T-helper 1 cell (primary cell): ENCODE data around the gene MALAT1.

Experiments used
- DNase-seq, 5 donors: peaks; one replicate each; pipeline ENCODE4 v3.0.0-alpha.2; 2012 to 2020

Gene MALAT1

DNA sequence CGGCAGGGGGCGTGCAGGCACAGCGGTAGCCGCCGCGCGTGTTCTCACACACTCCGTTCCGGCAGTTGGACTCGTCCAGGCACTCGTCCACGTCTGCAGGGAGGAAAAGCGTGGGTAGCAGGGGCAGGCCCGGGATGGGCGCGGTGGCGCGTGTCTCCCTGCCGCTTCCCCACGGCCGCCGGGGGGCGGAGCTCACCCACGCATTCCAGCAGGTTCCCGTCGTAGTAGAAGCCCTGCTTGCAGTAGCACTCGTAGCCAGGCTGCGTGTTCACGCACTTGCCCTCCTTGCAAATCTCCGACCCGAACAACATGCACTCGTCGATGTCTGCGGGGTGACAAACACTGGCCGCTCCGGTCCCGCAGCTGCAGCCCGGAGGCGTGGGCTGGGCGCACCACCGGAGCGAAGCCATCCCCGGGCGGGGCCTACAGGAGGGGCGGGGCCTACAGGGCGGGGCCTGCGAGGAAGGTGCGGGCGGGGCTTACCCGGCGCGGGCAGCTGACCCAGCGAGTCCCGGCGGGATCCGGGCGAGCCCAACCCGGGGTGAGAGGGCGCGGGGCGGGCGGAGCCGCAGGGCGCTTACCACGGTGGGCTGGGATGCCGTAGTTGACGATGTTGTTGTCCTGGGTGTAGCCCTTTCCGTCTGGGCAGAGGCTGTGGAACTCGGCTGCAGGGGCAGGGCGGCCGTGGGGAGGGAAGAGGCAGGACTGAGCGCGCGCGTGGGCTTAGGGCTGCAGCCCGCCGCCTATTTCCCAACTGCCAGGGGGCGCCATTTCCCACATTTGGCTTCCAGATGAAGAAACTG lies 41.6 kb downstream of the MALAT1 start:
- peak; percentile 73 to 90 (median 85) for DNase-seq

DNA sequence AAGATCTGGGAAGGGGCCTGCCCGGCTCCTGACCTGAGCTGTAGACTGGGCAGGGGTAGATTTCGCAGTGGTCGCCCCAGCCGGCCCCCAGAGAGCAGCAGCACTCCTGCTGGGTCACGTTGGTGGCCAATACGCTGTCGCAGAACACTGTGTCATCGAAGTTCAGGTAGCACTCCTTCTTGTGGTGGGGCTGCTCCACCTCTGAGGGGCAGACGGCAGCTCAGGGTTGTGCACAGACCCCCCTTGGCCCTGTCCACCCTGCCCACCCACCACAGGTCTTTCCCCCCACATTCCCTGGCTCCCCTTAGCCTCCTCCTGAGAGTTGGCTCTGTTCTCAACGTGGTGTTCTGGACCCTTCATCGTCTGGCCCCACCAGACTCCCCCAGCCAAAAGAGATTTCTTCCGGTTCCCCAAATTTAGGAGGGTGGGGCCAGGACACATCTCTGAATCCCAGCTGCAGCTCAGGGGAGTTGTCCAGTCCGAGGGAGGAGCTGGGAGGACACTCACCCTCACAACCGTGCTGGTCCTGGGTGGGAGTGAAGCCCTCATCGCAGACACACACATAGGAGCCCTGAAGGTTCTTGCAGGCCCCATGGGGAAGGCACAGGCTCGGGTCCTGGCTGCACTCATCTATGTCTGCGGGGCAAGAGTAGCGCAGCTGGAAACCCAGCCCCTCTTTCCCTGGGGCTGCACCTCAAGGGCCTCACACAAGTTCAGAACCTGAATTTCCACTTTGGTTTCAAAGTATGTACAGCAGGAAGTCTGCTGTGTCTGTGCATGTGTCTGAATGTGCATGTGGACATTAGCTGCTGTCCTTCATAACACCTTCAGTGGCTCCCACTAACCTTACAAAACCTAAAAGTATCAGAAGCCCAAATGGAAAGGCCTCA lies 42.5 kb downstream of the MALAT1 start:
- no peak for DNase-seq

DNA sequence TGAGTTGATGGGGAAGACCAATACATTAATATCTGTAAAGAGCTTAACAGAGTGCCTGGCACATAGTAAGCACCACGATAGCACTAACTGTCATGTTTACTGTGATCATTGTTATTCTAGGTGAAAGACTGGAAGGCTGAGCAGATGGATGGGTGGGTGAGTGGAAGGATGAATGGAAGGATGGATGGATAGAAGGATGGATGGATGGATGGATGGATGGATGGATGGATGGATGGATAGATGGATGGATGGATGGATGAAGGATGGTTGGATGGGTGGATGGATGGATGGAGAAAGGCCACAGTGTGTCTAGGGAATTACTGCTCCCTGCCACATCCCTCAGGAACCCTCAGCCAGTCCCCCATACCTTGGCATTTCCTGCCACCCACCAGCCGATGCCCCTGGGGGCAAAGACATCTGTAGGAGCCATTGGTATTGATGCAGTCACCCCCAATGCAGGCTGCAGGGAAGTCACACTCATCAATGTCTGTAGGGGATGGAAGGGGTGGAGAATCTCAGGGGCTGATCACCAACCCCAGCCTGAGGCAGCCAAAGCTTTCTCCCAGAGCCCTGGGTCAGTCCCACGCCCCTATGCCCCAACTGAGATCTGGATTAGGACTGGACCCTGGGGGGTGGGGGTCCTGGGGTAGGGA lies 44.0 kb downstream of the MALAT1 start:
- DNase-seq, result no peak

DNA sequence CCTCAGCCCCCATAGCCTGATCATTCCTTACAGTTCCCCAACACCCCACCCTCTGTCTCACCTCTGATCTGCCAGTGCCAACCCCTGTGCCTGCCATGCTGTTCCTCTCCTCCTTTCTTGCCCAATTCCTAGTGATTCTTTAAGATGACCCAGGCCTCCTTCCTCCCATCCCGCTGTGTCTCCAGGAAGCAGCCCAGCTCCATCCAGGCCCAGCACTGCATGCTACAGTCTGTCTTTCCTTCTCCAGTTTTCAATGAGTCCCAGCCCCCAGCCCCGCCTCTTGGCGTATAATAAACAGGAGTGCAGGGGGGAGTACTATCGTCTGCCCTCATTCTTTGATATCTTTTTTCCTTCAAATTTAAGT lies 47.0 kb downstream of the MALAT1 start:
- no peak for DNase-seq

DNA sequence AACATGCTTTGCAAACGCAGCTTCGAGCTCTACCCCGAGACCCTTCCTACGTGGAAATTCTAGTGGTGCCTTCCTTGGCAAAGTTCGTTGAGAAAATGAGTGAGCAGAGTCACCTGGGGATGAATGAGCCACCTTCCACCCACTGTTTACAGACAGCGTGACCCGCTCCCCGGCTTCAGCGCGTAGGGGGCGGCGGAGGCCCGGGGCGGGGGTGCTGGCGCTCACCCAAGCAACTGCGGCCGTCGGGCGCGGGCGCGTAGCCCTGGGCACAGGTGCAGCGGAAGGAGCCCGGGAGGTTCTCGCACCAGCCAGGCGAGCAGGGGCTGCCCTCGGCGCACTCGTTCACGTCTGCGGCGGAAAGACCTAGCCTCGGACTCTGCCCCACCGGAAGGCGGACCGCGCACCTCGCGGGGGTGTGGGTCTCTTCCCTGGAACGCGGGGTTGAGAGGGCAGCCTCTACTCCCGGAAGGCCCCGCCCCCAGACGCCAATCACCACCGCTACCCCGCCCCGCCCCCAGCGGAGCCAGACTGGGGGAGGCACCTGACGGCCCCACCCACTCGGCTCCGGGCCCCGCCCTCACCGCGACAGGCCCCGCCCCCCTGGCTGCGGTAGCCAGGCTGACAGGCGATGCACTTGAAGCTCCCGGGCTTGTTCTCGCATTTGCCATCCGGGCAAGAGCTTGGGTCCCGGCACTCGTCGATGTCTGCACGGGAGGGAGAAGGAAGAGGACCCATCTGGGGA lies 47.5 kb downstream of the MALAT1 start:
- DNase-seq, result peak; percentile 94 to 99 (median 97)

DNA sequence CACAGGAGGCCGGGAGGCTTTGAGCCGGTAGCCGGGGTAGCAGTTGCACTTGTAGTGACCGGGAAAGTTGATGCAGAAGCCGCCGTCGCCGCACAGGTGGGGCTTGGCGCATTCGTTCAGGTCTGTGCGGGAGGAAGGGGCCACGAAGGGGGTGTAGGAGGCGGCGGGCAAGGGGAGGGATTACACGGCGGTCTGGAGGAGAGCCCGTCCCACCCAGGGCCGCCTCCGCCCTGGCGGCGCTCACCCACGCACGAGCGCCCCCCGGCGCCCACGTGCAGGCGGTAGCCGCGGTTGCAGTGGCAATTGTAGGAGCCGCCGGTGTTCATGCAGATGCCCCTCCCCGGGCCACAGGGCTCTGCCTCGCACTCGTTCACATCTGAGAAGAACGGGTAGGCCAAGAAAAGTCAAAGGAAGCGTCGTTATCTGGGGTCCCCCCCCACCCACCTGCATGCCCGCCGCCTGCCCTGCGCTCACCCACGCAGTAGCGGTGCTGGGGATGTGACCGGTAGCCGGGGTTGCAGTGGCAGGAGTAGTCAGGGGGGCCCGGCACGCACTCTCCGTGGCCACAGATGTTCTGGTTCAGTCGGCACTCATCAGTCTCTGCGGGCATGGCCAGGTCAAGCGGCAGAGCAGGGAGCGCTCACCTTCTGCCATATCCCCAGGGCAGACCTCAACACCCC lies 48.7 kb downstream of the MALAT1 start:
- DNase-seq, result peak in 2 of 5 donors; percentile 27 to 54

DNA sequence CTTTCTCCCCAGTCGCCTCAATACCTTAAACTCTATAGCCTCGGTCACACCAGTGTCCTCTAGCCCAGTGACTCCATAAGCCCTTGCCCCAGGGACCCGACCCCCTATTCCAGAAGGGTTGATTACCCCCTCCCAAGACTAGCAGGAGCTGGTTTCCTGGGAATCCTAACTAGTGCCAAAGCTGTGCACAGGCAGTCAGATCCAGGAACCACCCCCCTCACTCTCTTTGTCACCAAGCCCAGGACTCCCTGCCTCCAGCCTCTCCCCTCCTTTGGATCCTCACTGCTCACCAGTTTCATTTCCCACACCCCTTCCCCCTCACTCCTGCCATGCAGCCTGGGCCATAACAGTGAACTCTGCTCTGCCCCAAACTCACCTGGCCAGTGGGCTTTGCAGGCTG lies 49.5 kb downstream of the MALAT1 start:
- DNase-seq, result no peak

DNA sequence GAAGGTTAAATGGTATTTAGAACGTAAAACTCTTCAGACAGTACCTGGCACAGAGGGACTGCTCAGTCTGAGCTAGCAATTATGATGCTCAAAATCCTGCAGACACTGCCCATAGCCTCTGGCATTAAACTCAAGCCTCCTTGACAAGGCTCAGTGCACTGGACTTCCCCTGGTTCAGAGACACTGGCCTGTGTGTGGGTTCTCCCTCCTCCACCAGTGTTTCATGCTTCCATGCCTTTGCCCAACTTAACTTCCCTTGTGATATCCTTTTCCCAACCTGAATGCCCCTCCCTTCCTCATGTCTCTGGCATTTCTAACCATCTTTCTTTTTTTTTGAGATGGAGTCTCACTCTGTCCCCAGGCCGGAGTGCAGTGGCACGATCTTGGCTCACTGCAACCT lies 50.3 kb downstream of the MALAT1 start:
- DNase-seq, result no peak

DNA sequence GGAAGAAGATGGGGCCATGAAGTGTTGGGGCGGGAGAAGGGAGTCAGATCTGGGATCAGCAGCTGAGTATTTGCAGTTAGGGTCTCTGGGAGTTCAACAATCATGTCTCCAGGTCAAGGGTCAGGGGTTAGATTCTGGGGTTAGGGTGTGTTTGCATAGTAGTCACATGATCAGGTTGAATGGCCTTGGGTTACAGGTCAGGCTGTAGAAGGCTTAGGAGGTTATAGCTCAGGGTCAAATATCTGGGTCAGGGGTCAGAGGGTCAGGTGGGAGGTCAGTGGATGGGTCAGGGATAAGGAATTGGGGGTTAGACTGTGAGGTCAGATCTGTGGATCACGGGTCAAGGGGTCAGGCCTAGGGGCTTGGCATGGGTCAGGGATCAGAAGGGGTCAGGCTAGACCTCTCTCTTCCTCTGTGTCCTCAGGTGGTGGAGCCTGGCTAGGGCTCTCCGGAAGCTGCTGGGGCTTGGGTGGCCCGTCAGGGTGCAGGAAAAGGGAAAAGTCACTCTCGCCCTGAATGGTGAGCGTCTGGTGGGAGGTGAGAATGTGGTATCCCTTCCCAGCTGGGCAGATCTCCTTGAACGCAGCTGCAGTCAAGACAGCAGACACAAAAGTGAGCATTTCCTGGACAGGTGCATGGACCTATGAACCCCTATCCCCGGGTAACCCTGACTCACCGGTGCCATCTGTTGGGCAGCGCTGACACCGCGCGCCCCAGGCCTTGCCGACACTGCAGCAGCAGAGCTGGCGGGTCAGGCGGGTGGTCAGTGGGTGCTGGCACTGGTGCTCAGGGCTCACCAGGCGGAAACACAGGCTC lies 52.9 kb downstream of the MALAT1 start:
- DNase-seq, result peak in 4 of 5 donors; percentile 41 to 72 (median 55)

DNA sequence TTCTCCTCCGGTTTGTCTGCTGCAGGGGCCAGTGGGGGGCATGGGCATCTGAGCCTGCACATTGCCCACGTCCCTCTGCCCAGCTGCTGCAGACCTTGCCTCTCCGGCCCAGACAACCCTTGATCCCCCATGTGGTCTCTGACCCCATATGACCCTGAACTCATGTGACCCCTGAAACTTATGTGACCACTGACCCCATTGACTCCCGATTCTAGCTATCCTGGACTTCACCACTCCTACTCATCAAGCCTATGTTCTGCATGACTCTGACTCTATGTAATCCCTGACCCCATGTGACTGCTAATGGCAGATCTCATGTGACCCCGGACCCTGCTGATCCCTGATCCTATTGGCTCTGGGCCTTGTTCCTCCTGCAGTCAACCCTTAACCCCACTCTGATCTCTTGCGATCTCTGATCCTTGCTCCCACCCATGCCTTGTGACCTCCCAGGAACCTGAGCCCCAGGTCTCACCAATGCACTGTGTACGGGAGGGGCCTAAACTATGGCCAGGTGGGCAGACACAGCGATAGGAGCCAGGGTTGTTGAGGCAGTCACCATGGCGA lies 53.6 kb downstream of the MALAT1 start:
- DNase-seq, result no peak

DNA sequence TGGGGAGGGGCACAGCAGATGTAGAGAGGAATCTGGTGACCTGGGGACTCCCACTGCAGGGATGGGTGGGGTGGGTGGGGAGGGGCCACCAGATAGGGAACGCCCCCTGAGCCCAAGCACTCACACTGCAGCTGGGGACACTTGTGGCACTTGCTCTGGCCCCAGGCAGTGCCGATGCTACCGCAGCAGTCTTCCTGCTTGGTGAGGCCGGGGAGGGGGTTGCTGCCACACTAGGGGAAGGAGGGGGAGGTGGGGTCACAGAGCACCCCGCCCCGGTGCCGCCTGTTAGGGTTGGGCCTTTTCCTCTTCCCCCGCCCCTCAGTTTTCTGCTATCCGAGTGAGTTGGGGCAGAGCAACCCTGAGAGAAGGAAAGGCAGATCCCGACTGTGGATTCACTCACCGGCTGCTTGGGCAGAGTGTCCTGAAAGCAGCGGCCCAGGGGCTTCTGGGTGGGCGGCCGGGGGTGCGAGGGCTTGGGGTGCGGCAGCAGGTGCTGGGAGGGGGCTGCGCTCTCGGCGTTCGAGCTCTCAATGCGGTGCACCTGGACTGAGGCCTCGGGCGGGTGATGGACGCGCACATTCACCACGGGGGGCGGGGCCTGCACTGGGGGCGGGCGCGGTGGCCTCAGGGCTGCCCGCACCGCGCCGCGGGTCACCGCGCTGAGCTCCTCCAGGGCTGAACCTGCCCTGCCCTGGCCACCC lies 54.6 kb downstream of the MALAT1 start:
- DNase-seq, result peak; percentile 44 to 88 (median 75)

DNA sequence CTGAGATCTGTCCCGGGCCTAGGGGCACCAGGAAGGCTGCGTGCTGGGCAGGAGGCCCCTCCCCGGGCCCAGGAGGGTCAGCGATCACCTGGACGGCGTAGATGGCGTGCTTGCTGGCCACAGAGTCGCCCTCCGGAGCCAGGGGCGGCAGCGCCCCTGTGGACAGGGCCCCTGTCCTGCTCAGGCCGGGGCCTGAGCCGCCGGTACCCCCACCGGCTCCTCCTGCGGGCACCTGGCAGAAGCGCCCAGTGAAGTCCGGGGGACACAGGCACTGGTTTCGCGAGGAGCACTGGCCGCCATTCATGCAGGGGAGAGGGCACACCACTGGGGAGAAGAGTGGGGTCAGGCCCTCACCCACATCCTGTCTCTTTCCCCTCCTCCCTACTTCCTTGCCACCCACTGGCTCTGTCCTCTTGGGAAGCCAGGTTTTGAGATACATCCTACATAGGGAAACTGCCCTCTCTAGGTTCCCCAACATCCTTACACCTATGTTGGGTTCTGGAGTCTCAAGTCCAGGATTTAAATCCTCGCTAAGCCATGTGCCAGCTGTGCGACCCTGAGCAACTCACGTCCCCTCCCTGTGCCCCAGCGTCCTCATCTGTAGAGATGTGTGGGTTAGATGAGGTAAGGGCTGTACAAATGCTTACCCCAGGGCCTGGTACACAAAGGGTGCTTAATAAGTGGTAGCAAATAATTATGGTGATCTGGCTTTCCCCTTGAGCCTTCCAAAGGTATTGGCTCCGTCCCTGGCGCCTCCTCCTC lies 55.4 kb downstream of the MALAT1 start:
- no peak for DNase-seq

DNA sequence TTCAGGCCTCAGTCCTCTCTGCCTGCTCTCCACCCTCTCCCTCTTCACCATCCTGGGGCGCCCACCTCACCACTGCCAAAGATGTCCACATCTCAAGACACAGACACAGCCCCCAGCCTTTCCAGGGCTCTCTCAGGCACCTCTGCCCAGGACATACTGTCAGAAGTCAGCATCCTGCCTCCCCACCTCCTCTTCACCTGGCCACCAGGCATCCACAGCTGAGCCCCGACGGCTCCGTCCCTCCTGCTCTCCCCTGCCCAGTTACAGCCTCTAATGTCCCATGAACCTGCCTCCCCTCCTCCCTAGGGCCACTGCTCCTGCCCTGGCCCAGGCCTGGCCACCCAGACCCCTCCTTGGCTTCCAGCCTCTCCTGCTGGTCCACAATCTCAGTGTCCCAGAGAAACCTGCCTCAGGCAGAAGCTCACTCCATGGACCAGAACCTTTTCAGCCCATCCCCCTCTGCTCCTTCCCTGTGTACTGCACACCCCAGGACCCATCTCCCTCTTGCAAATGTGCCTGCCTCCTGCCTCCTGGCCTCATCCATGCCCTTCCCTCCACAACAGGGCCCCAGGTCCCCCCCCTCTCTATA lies 56.1 kb downstream of the MALAT1 start:
- no peak for DNase-seq

DNA sequence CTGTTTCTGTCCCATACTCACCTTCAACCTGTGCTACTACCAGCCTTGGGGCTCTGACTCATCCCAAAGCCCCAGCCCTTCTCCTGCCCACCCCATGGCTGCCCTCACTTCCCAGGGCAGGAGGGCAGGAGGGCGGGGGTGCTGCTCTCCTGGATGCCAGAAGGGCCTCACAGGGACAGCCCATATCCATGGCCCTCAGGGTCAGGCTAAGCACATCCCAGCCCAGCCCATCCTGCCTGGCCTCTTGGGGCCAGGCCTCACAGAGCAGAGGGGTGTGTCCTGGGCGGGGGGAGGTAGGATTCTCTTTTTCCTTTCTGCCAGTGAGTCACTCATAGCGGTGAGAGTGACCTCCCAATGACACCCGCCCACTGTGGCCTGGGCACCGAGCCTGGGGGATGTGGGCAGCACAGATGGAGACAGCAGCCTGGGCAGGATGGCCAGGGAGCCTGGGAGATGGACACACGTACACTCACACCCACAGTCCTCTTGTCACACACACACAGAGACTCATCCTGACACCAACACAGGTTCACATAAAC lies 56.9 kb downstream of the MALAT1 start:
- no peak for DNase-seq
